Keratinocyte (primary cell): ENCODE data around the gene NEXN. TPM values are rescaled to one million over a fixed set of nuclear protein-coding genes. Genes with fewer than 3 reads are reported as not detected.

ENCODE experiments used
- DNase-seq: peaks from one replicate; pipeline ENCODE4 v3.0.0-alpha.2; 2011; ENCODE audit warnings: low read depth, missing footprints, low spot score
- FAIRE-seq: peaks from 2 replicates; lab custom pipeline; 2011; peaks lifted over from hg19 to GRCh38; lab: Jason Lieb, UNC
- H2AFZ ChIP-seq: 2 replicates; pipeline ENCODE4 v1.6.0; 2012; ENCODE audit warnings: low read length, control low read depth, inconsistent platforms; ENCODE audit not compliant: control insufficient read depth
- H3K27ac ChIP-seq: 2 replicates; pipeline ENCODE4 v1.5.1; 2011; ENCODE audit warnings: low read length; ENCODE audit not compliant: control insufficient read depth, insufficient read depth
- H3K27me3 ChIP-seq: 3 replicates; pipeline ENCODE4 v1.6.0; 2011; ENCODE audit warnings: low read length; ENCODE audit not compliant: control insufficient read depth, insufficient read depth; ENCODE audit errors: extremely low read depth
- H3K36me3 ChIP-seq, 2 experiments: 2 replicates in 1 of 2; 3 replicates in 1 of 2; pipeline ENCODE4 v1.5.1; 2011; ENCODE audit warnings: low read length in 2 of 2, mild to moderate bottlenecking in 1 of 2; ENCODE audit not compliant: control insufficient read depth in 2 of 2, insufficient read depth in 2 of 2; ENCODE audit errors: extremely low read depth in 1 of 2
- H3K4me1 ChIP-seq: 3 replicates; pipeline ENCODE4 v1.5.1; 2011; ENCODE audit warnings: low read length; ENCODE audit not compliant: control insufficient read depth, insufficient read depth; ENCODE audit errors: extremely low read depth
- H3K4me2 ChIP-seq: 3 replicates; pipeline ENCODE4 v1.6.0; 2011; ENCODE audit warnings: low read depth, low read length; ENCODE audit not compliant: control insufficient read depth, insufficient read depth; ENCODE audit errors: extremely low read depth
- H3K4me3 ChIP-seq, 3 experiments: fragments of 200-600 bp in 1 of 3; sonication (generic) in 1 of 3; 2 replicates in 2 of 3; 3 replicates in 1 of 3; pipeline ENCODE4 v1.5.1; 2011 to 2016; ENCODE audit warnings: low read length in 3 of 3, mild to moderate bottlenecking in 3 of 3, control low read depth in 2 of 3, inconsistent platforms in 1 of 3, low read depth in 1 of 3, mixed read lengths in 1 of 3, mixed run types in 1 of 3, moderate library complexity in 1 of 3; ENCODE audit not compliant: control insufficient read depth in 2 of 3, insufficient read depth in 2 of 3; ENCODE audit errors: extremely low read depth in 1 of 3
- H3K79me2 ChIP-seq: 2 replicates; pipeline ENCODE4 v1.6.0; 2012; ENCODE audit warnings: low read length; ENCODE audit not compliant: control insufficient read depth, insufficient read depth
- H3K9ac ChIP-seq: 3 replicates; pipeline ENCODE4 v1.6.0; 2011; ENCODE audit warnings: low read length; ENCODE audit not compliant: control insufficient read depth, insufficient read depth; ENCODE audit errors: extremely low read depth
- H3K9me1 ChIP-seq: 3 replicates; pipeline ENCODE4 v1.6.0; 2011; ENCODE audit warnings: low read length; ENCODE audit not compliant: control insufficient read depth, insufficient read depth; ENCODE audit errors: extremely low read depth
- H3K9me3 ChIP-seq: 2 replicates; pipeline ENCODE4 v1.5.1; 2012; ENCODE audit warnings: low read depth, low read length; ENCODE audit not compliant: control insufficient read depth
- H4K20me1 ChIP-seq: 3 replicates; pipeline ENCODE4 v1.6.0; 2011; ENCODE audit warnings: low read length; ENCODE audit not compliant: control insufficient read depth, insufficient read depth; ENCODE audit errors: extremely low read depth
- CTCF ChIP-seq, 3 experiments: IDR thresholded peaks in 1 of 3; conservative IDR thresholded peaks in 1 of 3; optimal IDR thresholded peaks in 1 of 3; 2 replicates in 2 of 3; 3 replicates in 1 of 3; pipeline versions ENCODE3 to v1.5.1; 2011; ENCODE audit warnings: low read length in 3 of 3, mild to moderate bottlenecking in 3 of 3, moderate library complexity in 2 of 3, control low read depth in 1 of 3, inconsistent platforms in 1 of 3; ENCODE audit not compliant: insufficient read depth in 2 of 3; ENCODE audit errors: extremely low read depth in 1 of 3
- EZH2 ChIP-seq: IDR thresholded peaks from one replicate; pipeline ENCODE4 v1.6.1; 2012; ENCODE audit warnings: inconsistent platforms, mild to moderate bottlenecking, low read length, moderate library complexity
- dilution Hi-C: fragments of 300-500 bp; cut with MboI; formaldehyde crosslinking; loops from one replicate; pipeline ENCODE4 v1.7.0; 2020; ENCODE audit warnings: low sequenced_read_pairs; ENCODE audit not compliant: extremely low pct_ligation_motif_present
- polyA plus RNA-seq, 5 experiments: library from polyadenylated mRNA; depleted of rRNA in 3 of 5; stranded (reverse) in 3 of 5; stranded (forward) in 1 of 5; unstranded in 1 of 5; fragments of >200 nt; gene quantifications; 1 replicate in 1 of 5; 2 replicates in 3 of 5; 3 replicates in 1 of 5; pipeline versions ENCODE4 v1.2.1 to v1.2.3, GENCODE V29; 2011 to 2012; ENCODE audit warnings: missing spikeins in 2 of 5, low read depth in 1 of 5, low replicate concordance in 1 of 5

NEXN gene
- polyA plus RNA-seq, 1 donor (not counting 4 experiments of a cell fraction or from before 2014, with no cell fraction given): 2.3 TPM

GRCh38 chr1:77859248-77859647 is 29.2 kb upstream of the NEXN start:
- FAIRE-seq (no peak), DNase-seq (no peak)
- Histone ChIP-seq H2AFZ (no peak overlapping the region), H3K9me1 (no peaks in the 10 kb centered on the region), H3K4me2 (no peak overlapping the region), H3K36me3 (peaks cover 0 to 3% of the 10 kb centered on the region in 2 experiments), H3K27me3 (no peaks in the 10 kb centered on the region), H3K9me3 (no peaks in the 10 kb centered on the region), H3K4me1 (no peaks in the 10 kb centered on the region), H3K27ac (no peak overlapping the region), H3K9ac (no peak overlapping the region), H3K79me2 (peaks cover 2% of the 10 kb centered on the region), H3K4me3 (no peak overlapping the region), H4K20me1 (no peaks in the 10 kb centered on the region)
- dilution Hi-C loops: no loop called here
- TF ChIP-seq CTCF (optimal IDR thresholded peaks at IDR 0.05 in 1 of 3, IDR thresholded peaks at IDR 0.05 in 1 of 3, conservative IDR thresholded peaks at IDR 0.05 in 1 of 3; ENCODE audit: extremely low read depth in 1 of 3, insufficient read depth in 2 of 3, low read length in 3 of 3) (no peak), EZH2 (no peak)

GRCh38 chr1:77866296-77866695 is 22.1 kb upstream of the NEXN start:
- no peaks in the 10 kb centered on the region for H4K20me1 ChIP-seq
- TF ChIP-seq CTCF (optimal IDR thresholded peaks at IDR 0.05 in 1 of 3, IDR thresholded peaks at IDR 0.05 in 1 of 3, conservative IDR thresholded peaks at IDR 0.05 in 1 of 3; ENCODE audit: extremely low read depth in 1 of 3, insufficient read depth in 2 of 3, low read length in 3 of 3) (no peak), EZH2 (no peak)
- H2AFZ ChIP-seq: no peak overlapping the region
- H3K27ac ChIP-seq: no peak overlapping the region
- H3K4me1 ChIP-seq: no peaks in the 10 kb centered on the region
- H3K27me3 ChIP-seq: no peaks in the 10 kb centered on the region
- no peak overlapping the region for H3K4me3 ChIP-seq
- H3K9me3 ChIP-seq: no peaks in the 10 kb centered on the region
- no peaks in the 10 kb centered on the region for H3K9me1 ChIP-seq
- FAIRE-seq (no peak), DNase-seq (no peak)
- no peaks in the 10 kb centered on the region for H3K79me2 ChIP-seq
- no peak overlapping the region for H3K9ac ChIP-seq
- peaks cover 0 to 2% of the 10 kb centered on the region in 2 experiments for H3K36me3 ChIP-seq
- H3K4me2 ChIP-seq: no peak overlapping the region
- dilution Hi-C loops: no loop called here
